WERI-Rb-1 (cell line): ENCODE results near the gene TEKTIP1.
"Not testable (repeated sequence)": the region's sequence is repeated elsewhere in the genome, so short reads cannot be mapped to it uniquely, and the experiment has no call there.

Source experiments
- DNase-seq: peaks from one replicate; pipeline ENCODE4 v3.0.0-alpha.2; 2020
- H3K27ac ChIP-seq: fragments of 250-450 bp; sonication (Bioruptor Pico); 2 replicates; pipeline ENCODE4 v1.5.1; 2020; ENCODE audit warnings: mild to moderate bottlenecking, moderate library complexity
- H3K27me3 ChIP-seq: fragments of 250-450 bp; sonication (Bioruptor Pico); 2 replicates; pipeline ENCODE4 v1.5.1; 2021; ENCODE audit warnings: mild to moderate bottlenecking, low read depth, moderate library complexity; ENCODE audit not compliant: insufficient read depth, severe bottlenecking
- H3K36me3 ChIP-seq: fragments of 250-450 bp; sonication (Bioruptor Pico); 2 replicates; pipeline ENCODE4 v1.5.1; 2020; ENCODE audit warnings: mild to moderate bottlenecking, moderate library complexity
- H3K4me3 ChIP-seq: 2 replicates; pipeline ENCODE4 v1.5.1; 2011; ENCODE audit warnings: low read depth, mild to moderate bottlenecking, control low read depth, low read length
- H3K9me3 ChIP-seq: fragments of 250-450 bp; sonication (Bioruptor Pico); 2 replicates; pipeline ENCODE4 v1.5.1; 2021; ENCODE audit warnings: mild to moderate bottlenecking, moderate library complexity; ENCODE audit not compliant: severe bottlenecking
- CTCF ChIP-seq: IDR thresholded peaks from 2 replicates; pipeline ENCODE4 v1.5.1; 2011; ENCODE audit warnings: low read depth, mild to moderate bottlenecking, control low read depth, inconsistent platforms, low read length

Gene TEKTIP1

GRCh38 chr19:3524904-3525451 lies 14.0 kb upstream of the TEKTIP1 start:
- no peaks in the 10 kb centered on the region for H3K27me3 ChIP-seq
- H3K36me3 ChIP-seq: peaks cover 56% of the 10 kb centered on the region
- no peak overlapping the region for H3K4me3 ChIP-seq
- DNase-seq: no peak
- TF ChIP-seq CTCF: no peak
- no peak overlapping the region for H3K27ac ChIP-seq
- no peaks in the 10 kb centered on the region for H3K9me3 ChIP-seq

- peaks cover 60% of the 10 kb centered on the region for H3K36me3 ChIP-seq
- DNase-seq: no peak
- no peaks in the 10 kb centered on the region for H3K9me3 ChIP-seq
- no peaks in the 10 kb centered on the region for H3K27me3 ChIP-seq
- peak; percentile 44 for TF ChIP-seq CTCF
- no peak overlapping the region for H3K27ac ChIP-seq
- no peak overlapping the region for H3K4me3 ChIP-seq
Observed at GRCh38 chr19:3526507-3527237, 12.3 kb upstream of the TEKTIP1 start.

- H3K27me3 ChIP-seq: no peaks in the 10 kb centered on the region
- no peak for TF ChIP-seq CTCF
- no peaks in the 10 kb centered on the region for H3K9me3 ChIP-seq
- H3K27ac ChIP-seq: no peak overlapping the region
- no peak overlapping the region for H3K4me3 ChIP-seq
- DNase-seq: no peak
- H3K36me3 ChIP-seq: peaks cover 64% of the 10 kb centered on the region
Observed at GRCh38 chr19:3527238-3527910, 11.6 kb upstream of the TEKTIP1 start.

- TF ChIP-seq CTCF: no peak
- no peaks in the 10 kb centered on the region for H3K27me3 ChIP-seq
- peaks cover 69% of the 10 kb centered on the region for H3K36me3 ChIP-seq
- DNase-seq: no peak
- H3K9me3 ChIP-seq: no peaks in the 10 kb centered on the region
- no peak overlapping the region for H3K4me3 ChIP-seq
- no peak overlapping the region for H3K27ac ChIP-seq
Observed at GRCh38 chr19:3528080-3528479, 10.9 kb upstream of the TEKTIP1 start.

GRCh38 chr19:3528539-3529211 lies 10.3 kb upstream of the TEKTIP1 start:
- H3K27ac ChIP-seq: no peak overlapping the region
- H3K4me3 ChIP-seq: no peak overlapping the region
- H3K36me3 ChIP-seq: peaks cover 69% of the 10 kb centered on the region
- no peak for TF ChIP-seq CTCF
- H3K27me3 ChIP-seq: no peaks in the 10 kb centered on the region
- DNase-seq: no peak
- H3K9me3 ChIP-seq: no peaks in the 10 kb centered on the region

GRCh38 chr19:3529299-3529698 lies 9.7 kb upstream of the TEKTIP1 start:
- H3K36me3 ChIP-seq: peaks cover 70% of the 10 kb centered on the region
- peak; percentile 56 for DNase-seq
- not testable (repeated sequence) for H3K27ac ChIP-seq, H3K4me3 ChIP-seq, H3K9me3 ChIP-seq, H3K27me3 ChIP-seq
